HG03520 (cell line): ENCODE results near the gene GATA5.

Source experiments
- ATAC-seq: cut with Tn5 transposase; IDR thresholded peaks from one replicate; pipeline ENCODE4 v1.9.1; 2021; ENCODE audit warnings: mild to moderate bottlenecking, moderate library complexity; ENCODE audit not compliant: unreplicated experiment

The GATA5 gene

GRCh38 chr20:62473717-62474603, 1.8 kb downstream of the GATA5 start:
- ATAC-seq = no peak

- ATAC-seq = no peak
These were observed 2.7 kb downstream of the GATA5 start for GRCh38 chr20:62472941-62473585.

GRCh38 chr20:62472138-62472940, 3.5 kb downstream of the GATA5 start:
- no peak for ATAC-seq

- ATAC-seq = no peak
These were observed 5.3 kb downstream of the GATA5 start for GRCh38 chr20:62470459-62470858.

GRCh38 chr20:62470001-62470400, 5.8 kb downstream of the GATA5 start:
- ATAC-seq = no peak

- no peak for ATAC-seq
These were observed 6.4 kb downstream of the GATA5 start for GRCh38 chr20:62469352-62469751.

- no peak for ATAC-seq
These were observed 8.8 kb downstream of the GATA5 start for GRCh38 chr20:62466806-62467537.

GRCh38 chr20:62466072-62466760, 9.6 kb downstream of the GATA5 start:
- ATAC-seq = no peak

GRCh38 chr20:62464990-62465389, 10.8 kb downstream of the GATA5 start:
- ATAC-seq = no peak

- no peak for ATAC-seq
These were observed 11.4 kb downstream of the GATA5 start for GRCh38 chr20:62464425-62464770.

- no peak for ATAC-seq
These were observed 12.0 kb downstream of the GATA5 start for GRCh38 chr20:62463651-62464424.

GRCh38 chr20:62462976-62463592, 12.7 kb downstream of the GATA5 start:
- no peak for ATAC-seq

- ATAC-seq = no peak
These were observed 14.0 kb downstream of the GATA5 start for GRCh38 chr20:62461834-62462233.

- ATAC-seq = no peak
These were observed 14.6 kb downstream of the GATA5 start for GRCh38 chr20:62461157-62461556.

GRCh38 chr20:62460678-62461077, 15.1 kb downstream of the GATA5 start:
- ATAC-seq = no peak

- ATAC-seq = no peak
These were observed 16.3 kb downstream of the GATA5 start for GRCh38 chr20:62459488-62459887.

- no peak for ATAC-seq
These were observed 17.2 kb downstream of the GATA5 start for GRCh38 chr20:62458275-62459251.

- no peak for ATAC-seq
These were observed 18.0 kb downstream of the GATA5 start for GRCh38 chr20:62457831-62458230.
